ENCODE results near the gene LIPC. TPM values are rescaled to one million over a fixed set of nuclear protein-coding genes. Genes with fewer than 3 reads are reported as not detected.

Gene LIPC
- polyA plus RNA-seq, 1 experiment: 0.31 TPM

- DNase-seq (ENCODE audit: low read depth): no peak
- Histone ChIP-seq H3K4me3 (ENCODE audit: low read depth, low read length) (no peak overlapping the region), H3K27me3 (ENCODE audit: control insufficient read depth, insufficient read depth, low read length) (peaks cover 2% of the 10 kb centered on the region), H3K36me3 (ENCODE audit: control insufficient read depth, insufficient read depth, low read length) (no peaks in the 10 kb centered on the region)
- ChIA-PET POLR2A (no interaction called here), CTCF (no interaction called here)
- no peak for TF ChIP-seq CTCF (IDR thresholded peaks at IDR 0.05; ENCODE audit: insufficient read depth, low read depth, low read length)
Measured at GRCh38 chr15:58565619-58566018, 133.8 kb downstream of the LIPC start.

DNA sequence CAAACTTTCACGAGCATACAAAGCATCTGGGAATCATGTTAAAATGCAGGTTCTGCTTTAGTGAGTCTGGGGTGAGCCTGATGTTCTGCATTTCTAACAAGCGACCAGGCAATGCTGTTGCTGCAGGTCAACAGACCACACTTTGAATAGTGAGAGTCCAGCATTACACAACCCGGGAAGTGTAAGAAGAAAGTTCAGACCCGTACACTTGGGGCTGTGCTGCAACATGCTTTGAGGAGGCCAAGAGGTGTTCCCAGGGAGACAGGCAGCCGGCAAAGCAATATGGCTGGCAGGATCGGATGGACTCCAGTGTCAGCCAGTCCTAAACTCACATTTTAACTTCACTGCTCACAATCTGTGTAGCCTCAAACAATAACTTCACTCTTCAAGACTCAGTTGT lies 134.2 kb downstream of the LIPC start:
- TF ChIP-seq CTCF (IDR thresholded peaks at IDR 0.05; ENCODE audit: insufficient read depth, low read depth, low read length): no peak
- CTCF ChIA-PET: no interaction called here
- Histone ChIP-seq H3K27me3 (ENCODE audit: control insufficient read depth, insufficient read depth, low read length) (peaks cover 2% of the 10 kb centered on the region), H3K36me3 (ENCODE audit: control insufficient read depth, insufficient read depth, low read length) (no peaks in the 10 kb centered on the region), H3K4me3 (ENCODE audit: low read depth, low read length) (no peak overlapping the region)
- POLR2A ChIA-PET: no interaction called here
- no peak for DNase-seq (ENCODE audit: low read depth)

DNA sequence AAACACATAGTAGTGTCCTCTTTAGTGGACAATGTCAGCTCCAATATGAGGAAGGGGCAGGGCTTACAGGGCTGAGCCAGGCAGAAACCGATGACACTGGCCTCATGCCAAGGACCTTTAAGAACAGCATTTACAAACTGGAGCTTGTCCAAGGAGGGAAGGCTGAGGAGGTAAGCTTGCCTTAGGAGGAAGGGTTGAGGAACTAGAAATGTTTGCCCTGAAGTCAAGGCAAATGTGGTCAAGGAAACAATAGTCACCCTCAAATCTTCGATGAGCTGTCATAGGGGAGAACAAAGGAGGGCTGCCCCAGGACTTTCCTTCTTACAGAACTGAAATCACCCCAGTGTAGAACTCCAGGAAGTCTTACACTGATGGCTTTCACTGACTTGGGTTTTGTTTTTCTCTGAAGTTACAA lies 136.4 kb downstream of the LIPC start:
- H3K4me3 ChIP-seq (ENCODE audit: low read depth, low read length): no peak overlapping the region
- POLR2A ChIA-PET: interaction anchor here (0.6 kb wide), 1 partner anchor 238 kb away, joined by 5 read pairs; no protein-coding TSS in a partner anchor
- CTCF ChIA-PET: interaction anchor here (0.6 kb wide), 2 partner anchors 69 to 341 kb away, joined by 3 read pairs; no protein-coding TSS in a partner anchor
- no peak for TF ChIP-seq CTCF (IDR thresholded peaks at IDR 0.05; ENCODE audit: insufficient read depth, low read depth, low read length)
- no peak for DNase-seq (ENCODE audit: low read depth)
- no peaks in the 10 kb centered on the region for H3K36me3 ChIP-seq (ENCODE audit: control insufficient read depth, insufficient read depth, low read length)
- no peaks in the 10 kb centered on the region; the same call in 1 of the 2 replicates for H3K27me3 ChIP-seq (ENCODE audit: control insufficient read depth, insufficient read depth, low read length)

- no peak for TF ChIP-seq CTCF (IDR thresholded peaks at IDR 0.05; ENCODE audit: insufficient read depth, low read depth, low read length)
- CTCF ChIA-PET: interaction anchor here (1.1 to 1.3 kb wide), 2 partner anchors 10 to 11 kb away, joined by 3 to 4 read pairs; no protein-coding TSS in a partner anchor
- no peak for DNase-seq (ENCODE audit: low read depth)
- Histone ChIP-seq H3K27me3 (ENCODE audit: control insufficient read depth, insufficient read depth, low read length) (no peaks in the 10 kb centered on the region; the same call in 1 of the 2 replicates), H3K4me3 (ENCODE audit: low read depth, low read length) (no peak overlapping the region), H3K36me3 (ENCODE audit: control insufficient read depth, insufficient read depth, low read length) (no peaks in the 10 kb centered on the region)
- POLR2A ChIA-PET: no interaction called here
Measured at GRCh38 chr15:58569455-58569854, 137.7 kb downstream of the LIPC start.

DNA sequence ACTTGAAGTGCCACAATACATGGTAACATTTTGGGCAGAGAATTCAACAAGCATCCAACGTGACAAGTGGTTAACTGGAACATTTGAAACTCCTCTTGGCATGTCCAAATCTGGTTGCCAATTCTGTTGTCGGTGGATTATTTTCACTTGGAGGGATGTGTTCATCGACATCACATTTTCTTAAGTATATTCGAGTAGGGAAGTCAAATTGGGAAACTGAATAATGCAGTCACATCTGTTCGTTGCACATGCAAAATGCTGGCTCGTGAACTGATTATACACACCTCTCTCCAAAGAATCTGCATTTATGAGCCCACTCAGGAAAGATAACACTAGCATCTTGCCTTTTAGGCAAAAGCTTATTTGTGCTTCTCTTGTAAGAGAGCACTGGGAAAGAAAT lies 139.7 kb downstream of the LIPC start:
- POLR2A ChIA-PET: no interaction called here
- DNase-seq (ENCODE audit: low read depth): no peak
- no peaks in the 10 kb centered on the region; the same call in 1 of the 2 replicates for H3K27me3 ChIP-seq (ENCODE audit: control insufficient read depth, insufficient read depth, low read length)
- CTCF ChIA-PET: no interaction called here
- no peaks in the 10 kb centered on the region for H3K36me3 ChIP-seq (ENCODE audit: control insufficient read depth, insufficient read depth, low read length)
- TF ChIP-seq CTCF (IDR thresholded peaks at IDR 0.05; ENCODE audit: insufficient read depth, low read depth, low read length): no peak
- H3K4me3 ChIP-seq (ENCODE audit: low read depth, low read length): no peak overlapping the region

All from BJ (cell line).